Measurements from ENCODE around the gene DUSP1. TPM values are rescaled to one million over a fixed set of nuclear protein-coding genes. Genes with fewer than 3 reads are reported as not detected.

The DUSP1 gene
- total and polyA plus RNA-seq, 9 of the 15 experiments (the other 6 are each of a cell fraction or from before 2014, with no cell fraction given) = 2.1 to 14.2 (median 8.5) TPM

DNA sequence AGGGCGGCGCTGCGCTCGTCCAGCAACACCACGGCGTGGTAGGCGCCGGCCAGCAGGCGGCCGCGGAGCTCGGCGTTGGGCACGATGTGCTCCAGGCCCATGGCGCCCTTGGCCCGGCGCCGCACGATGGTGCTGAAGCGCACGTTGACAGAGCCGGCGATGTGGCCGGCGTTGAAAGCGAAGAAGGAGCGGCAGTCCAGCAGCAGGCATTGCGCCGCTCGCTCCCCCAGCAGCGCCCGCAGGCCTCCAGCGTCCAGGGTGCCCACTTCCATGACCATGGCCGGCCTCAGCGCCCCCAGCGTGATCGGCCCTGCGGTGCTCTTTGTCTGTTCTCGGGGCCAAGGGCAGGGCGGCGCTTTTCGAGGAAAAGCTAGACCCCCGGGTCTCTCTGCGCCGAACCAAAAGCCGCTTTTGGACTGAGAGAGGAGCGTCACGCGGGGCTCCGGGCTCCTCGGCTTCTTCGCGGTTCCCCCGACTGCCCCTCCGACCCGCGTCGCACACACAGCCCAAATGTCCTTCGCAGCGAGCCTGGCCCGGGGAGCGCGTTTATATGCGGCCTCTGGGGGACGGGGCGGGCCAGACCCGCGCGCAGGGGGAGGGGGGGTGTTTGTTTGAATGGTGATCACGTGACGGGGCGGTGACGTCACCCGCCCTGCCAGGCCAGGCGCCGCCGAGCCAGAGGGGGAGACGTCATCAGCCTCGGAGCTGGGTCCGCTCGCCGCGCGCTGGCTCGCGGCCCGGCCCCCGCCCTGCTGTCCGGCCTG, at the start of gene DUSP1 (continued):
- peak; percentile 74 for TF ChIP-seq STAG1 (CRISPR knock-in tag; IDR thresholded peaks at IDR 0.05; ENCODE audit: borderline replicate concordance)
- no peak for TF ChIP-seq RBM17 (IDR thresholded peaks at IDR 0.05; ENCODE audit: borderline replicate concordance, low read depth, low read length)
- TF ChIP-seq, protein P1, sequence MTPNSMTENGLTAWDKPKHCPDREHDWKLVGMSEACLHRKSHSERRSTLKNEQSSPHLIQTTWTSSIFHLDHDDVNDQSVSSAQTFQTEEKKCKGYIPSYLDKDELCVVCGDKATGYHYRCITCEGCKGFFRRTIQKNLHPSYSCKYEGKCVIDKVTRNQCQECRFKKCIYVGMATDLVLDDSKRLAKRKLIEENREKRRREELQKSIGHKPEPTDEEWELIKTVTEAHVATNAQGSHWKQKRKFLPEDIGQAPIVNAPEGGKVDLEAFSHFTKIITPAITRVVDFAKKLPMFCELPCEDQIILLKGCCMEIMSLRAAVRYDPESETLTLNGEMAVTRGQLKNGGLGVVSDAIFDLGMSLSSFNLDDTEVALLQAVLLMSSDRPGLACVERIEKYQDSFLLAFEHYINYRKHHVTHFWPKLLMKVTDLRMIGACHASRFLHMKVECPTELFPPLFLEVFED (CRISPR knock-in tag; conservative IDR thresholded peaks at IDR 0.05) = 0 out of 2 replicates have a peak, but pooled peaks have one; percentile 75
- TF ChIP-seq, protein P2, sequence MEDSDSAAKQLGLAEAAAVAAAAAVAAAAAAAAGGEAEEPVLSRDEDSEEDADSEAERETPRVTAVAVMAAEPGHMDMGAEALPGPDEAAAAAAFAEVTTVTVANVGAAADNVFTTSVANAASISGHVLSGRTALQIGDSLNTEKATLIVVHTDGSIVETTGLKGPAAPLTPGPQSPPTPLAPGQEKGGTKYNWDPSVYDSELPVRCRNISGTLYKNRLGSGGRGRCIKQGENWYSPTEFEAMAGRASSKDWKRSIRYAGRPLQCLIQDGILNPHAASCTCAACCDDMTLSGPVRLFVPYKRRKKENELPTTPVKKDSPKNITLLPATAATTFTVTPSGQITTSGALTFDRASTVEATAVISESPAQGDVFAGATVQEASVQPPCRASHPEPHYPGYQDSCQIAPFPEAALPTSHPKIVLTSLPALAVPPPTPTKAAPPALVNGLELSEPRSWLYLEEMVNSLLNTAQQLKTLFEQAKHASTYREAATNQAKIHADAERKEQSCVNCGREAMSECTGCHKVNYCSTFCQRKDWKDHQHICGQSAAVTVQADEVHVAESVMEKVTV (CRISPR knock-in tag; IDR thresholded peaks at IDR 0.05) = peak; percentile 33
- TF ChIP-seq, protein P3, sequence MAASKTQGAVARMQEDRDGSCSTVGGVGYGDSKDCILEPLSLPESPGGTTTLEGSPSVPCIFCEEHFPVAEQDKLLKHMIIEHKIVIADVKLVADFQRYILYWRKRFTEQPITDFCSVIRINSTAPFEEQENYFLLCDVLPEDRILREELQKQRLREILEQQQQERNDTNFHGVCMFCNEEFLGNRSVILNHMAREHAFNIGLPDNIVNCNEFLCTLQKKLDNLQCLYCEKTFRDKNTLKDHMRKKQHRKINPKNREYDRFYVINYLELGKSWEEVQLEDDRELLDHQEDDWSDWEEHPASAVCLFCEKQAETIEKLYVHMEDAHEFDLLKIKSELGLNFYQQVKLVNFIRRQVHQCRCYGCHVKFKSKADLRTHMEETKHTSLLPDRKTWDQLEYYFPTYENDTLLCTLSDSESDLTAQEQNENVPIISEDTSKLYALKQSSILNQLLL (CRISPR knock-in tag; IDR thresholded peaks at IDR 0.05; ENCODE audit: borderline replicate concordance) = no peak
- TF ChIP-seq, protein P4, sequence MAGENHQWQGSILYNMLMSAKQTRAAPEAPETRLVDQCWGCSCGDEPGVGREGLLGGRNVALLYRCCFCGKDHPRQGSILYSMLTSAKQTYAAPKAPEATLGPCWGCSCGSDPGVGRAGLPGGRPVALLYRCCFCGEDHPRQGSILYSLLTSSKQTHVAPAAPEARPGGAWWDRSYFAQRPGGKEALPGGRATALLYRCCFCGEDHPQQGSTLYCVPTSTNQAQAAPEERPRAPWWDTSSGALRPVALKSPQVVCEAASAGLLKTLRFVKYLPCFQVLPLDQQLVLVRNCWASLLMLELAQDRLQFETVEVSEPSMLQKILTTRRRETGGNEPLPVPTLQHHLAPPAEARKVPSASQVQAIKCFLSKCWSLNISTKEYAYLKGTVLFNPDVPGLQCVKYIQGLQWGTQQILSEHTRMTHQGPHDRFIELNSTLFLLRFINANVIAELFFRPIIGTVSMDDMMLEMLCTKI (IDR thresholded peaks at IDR 0.05; ENCODE audit: partially characterized antibody) = no peak
- TF ChIP-seq, protein P5, sequence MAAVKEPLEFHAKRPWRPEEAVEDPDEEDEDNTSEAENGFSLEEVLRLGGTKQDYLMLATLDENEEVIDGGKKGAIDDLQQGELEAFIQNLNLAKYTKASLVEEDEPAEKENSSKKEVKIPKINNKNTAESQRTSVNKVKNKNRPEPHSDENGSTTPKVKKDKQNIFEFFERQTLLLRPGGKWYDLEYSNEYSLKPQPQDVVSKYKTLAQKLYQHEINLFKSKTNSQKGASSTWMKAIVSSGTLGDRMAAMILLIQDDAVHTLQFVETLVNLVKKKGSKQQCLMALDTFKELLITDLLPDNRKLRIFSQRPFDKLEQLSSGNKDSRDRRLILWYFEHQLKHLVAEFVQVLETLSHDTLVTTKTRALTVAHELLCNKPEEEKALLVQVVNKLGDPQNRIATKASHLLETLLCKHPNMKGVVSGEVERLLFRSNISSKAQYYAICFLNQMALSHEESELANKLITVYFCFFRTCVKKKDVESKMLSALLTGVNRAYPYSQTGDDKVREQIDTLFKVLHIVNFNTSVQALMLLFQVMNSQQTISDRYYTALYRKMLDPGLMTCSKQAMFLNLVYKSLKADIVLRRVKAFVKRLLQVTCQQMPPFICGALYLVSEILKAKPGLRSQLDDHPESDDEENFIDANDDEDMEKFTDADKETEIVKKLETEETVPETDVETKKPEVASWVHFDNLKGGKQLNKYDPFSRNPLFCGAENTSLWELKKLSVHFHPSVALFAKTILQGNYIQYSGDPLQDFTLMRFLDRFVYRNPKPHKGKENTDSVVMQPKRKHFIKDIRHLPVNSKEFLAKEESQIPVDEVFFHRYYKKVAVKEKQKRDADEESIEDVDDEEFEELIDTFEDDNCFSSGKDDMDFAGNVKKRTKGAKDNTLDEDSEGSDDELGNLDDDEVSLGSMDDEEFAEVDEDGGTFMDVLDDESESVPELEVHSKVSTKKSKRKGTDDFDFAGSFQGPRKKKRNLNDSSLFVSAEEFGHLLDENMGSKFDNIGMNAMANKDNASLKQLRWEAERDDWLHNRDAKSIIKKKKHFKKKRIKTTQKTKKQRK (IDR thresholded peaks at IDR 0.05; ENCODE audit: borderline replicate concordance, low read depth, low read length) = no peak
- peak; percentile 96 for TF ChIP-seq HNRNPL (IDR thresholded peaks at IDR 0.05; ENCODE audit: low read depth, low read length)
- TF ChIP-seq, protein P6, sequence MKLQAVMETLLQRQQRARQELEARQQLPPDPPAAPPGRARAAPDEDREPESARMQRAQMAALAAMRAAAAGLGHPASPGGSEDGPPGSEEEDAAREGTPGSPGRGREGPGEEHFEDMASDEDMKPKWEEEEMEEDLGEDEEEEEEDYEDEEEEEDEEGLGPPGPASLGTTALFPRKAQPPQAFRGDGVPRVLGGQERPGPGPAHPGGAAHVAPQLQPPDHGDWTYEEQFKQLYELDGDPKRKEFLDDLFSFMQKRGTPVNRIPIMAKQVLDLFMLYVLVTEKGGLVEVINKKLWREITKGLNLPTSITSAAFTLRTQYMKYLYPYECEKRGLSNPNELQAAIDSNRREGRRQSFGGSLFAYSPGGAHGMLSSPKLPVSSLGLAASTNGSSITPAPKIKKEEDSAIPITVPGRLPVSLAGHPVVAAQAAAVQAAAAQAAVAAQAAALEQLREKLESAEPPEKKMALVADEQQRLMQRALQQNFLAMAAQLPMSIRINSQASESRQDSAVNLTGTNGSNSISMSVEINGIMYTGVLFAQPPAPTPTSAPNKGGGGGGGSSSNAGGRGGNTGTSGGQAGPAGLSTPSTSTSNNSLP (IDR thresholded peaks at IDR 0.05; ENCODE audit: borderline replicate concordance, low read depth, low read length) = no peak
- no peak for TF ChIP-seq GATA2 (CRISPR knock-in tag; IDR thresholded peaks at IDR 0.05)
- TF ChIP-seq MYNN (IDR thresholded peaks at IDR 0.05) = no peak; the same call in 1 of the 2 replicates
- no peak for TF ChIP-seq MYNN (CRISPR knock-in tag; IDR thresholded peaks at IDR 0.05)
- no peak for TF ChIP-seq ZNF197 (CRISPR knock-in tag; IDR thresholded peaks at IDR 0.05; ENCODE audit: low read depth)
- TF ChIP-seq TBP (optimal IDR thresholded peaks at IDR 0.05; ENCODE audit: low read depth, low read length) = no peak
- TF ChIP-seq HSF4 (CRISPR knock-in tag; IDR thresholded peaks at IDR 0.05; ENCODE audit: borderline replicate concordance) = no peak
